Esophagus squamous epithelium (tissue), 4 donors: ENCODE results near the gene KCNAB1.

ENCODE experiments used
- CTCF ChIP-seq, 6 experiments: fragments of 450-650 bp in 4 of 6; fragments of 200-600 bp in 2 of 6; sonication (generic) in 2 of 6; IDR thresholded peaks; one replicate each; pipeline ENCODE4 v1.5.1; 2016 to 2019; ENCODE audit warnings: antibody characterized with exemption in 6 of 6, mild to moderate bottlenecking in 4 of 6, moderate library complexity in 4 of 6
- POLR2A ChIP-seq, 4 donors: fragments of 450-650 bp; IDR thresholded peaks; one replicate each; pipeline ENCODE4 v1.6.1; 2017; ENCODE audit warnings: antibody characterized with exemption in 4 of 4, mild to moderate bottlenecking in 4 of 4, moderate library complexity in 3 of 4

GRCh38 chr3:156163848-156164247 lies 43.5 kb downstream of the KCNAB1 start:
- no peak for TF ChIP-seq CTCF (IDR thresholded peaks at IDR 0.05)
- TF ChIP-seq POLR2A (IDR thresholded peaks at IDR 0.05): no peak
